GM21786 (cell line): ENCODE results near the gene C1orf174.

ENCODE experiments used
- ATAC-seq: cut with Tn5 transposase; IDR thresholded peaks from one replicate; pipeline ENCODE4 v1.9.1; 2021; ENCODE audit not compliant: unreplicated experiment

C1orf174 gene

DNA sequence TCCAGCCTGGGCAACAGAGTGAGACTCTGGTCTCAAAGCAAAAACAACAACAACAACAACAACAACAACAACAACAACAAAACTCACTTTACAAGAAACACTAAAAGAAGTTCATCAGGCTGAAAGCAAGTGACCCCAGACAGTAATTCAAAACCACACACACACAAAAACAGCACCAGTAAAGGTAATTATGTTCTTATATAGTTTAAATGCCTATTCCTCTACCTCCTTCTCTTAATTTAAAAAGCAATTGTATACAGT lies 1.7 kb downstream of the C1orf174 start:
- no peak for ATAC-seq

DNA sequence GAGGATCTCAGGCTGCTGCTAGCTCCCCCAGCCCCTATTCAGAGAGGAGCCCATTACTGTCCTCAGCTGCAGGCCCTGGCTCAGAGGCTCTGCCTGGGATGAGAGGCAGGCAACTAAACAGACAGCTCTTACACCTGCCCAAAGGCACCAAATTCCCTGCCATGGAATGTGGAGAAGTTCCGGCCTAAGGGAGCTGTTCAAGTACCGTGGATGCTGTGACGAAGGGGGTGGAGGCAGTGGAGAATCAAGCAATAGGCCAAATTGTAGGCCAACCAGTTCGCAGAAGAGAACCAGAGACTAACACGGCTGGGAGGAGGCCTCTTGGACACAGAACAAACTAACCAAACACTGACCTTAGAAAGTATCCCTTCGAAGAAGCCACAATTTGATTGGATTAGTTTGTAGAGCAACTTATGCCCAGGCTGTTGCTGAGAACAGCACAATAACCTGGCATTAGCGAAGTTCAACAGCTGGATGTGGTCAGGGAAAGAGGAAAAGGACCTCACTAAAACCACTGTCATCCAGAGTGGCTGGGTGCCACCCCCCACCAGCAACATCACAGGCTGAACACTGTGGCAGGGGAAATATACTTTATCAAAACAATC lies 3.6 kb downstream of the C1orf174 start:
- no peak for ATAC-seq

DNA sequence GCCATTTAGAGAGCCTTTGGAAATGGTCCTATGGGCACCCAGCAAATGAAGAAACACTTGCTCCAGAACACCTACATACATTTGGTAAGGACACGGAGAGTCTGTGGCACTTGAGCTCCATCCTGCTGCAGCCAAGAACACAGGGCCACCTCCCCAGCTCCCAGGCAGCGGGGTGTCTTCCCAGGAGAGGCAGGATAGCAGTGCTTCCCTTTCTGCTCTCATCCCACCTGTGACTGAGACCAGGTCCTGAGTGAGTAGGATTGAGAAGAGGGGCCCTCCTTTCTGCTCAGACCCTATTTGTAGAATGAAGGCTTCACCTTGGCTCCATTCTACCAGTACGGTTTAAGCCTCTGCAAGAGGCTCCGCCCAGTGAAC lies 4.1 kb downstream of the C1orf174 start:
- no peak for ATAC-seq

DNA sequence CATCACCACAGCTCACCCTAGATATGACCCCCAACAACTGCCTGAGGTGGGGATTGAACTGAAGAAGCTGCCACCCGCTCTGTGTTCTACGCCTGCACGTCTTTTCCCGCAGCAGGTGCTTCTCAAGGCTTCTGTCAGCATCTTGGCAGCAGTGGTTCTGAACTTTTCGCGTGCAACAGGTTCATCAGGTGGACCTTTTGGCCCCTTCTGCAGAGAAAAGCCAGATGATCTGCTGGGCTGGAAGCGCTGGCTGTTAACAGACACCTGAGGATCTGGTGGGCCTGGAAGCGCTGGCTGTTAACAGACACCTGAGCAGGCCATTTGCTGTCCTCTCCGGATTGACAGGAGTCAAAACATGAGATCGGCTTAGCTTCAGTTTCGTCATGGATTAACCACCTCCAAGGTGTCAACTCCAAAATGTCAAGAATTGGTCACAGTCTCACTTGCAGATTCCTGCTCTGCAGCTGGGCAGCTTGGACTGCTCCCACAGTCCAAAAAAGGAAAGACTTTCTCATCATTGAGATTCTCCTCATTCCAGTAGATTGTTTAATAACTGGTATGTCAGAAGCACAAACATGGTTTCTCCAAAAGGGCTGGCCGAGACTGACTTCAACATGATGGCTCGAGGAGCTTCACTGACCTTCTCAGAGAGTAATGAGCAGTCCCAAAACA lies 4.7 kb downstream of the C1orf174 start:
- no peak for ATAC-seq

DNA sequence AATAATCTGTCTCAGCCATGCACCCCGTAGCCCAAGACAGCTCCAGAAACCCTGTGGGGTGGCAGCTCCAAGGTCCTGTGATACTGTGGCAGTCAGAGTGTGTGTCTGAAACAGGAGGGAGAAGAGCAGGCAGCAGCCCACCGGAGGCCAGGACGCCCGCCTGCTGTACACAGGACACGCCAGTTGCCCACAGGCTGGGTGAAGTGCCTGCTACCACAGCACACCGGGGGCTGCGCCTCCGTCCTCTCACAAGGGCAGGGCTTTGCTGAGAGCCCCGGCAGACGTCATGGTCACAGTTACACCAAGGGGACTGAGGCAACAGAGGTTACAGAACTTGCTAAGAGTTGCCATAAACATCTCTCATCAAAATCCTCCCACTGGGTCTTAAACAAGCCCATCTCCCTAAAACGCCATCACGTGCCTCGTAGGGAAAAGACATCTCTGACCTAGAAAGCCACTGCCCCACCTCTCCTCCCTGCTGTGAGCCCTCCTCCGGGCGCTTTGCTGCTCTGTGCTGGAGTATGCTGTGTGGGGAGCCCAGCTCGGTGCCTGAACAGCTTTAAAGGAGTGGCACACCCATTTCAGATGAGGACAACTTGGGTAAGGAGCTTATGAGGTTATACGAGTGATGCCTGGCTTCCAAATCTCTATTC lies 5.3 kb downstream of the C1orf174 start:
- no peak for ATAC-seq

DNA sequence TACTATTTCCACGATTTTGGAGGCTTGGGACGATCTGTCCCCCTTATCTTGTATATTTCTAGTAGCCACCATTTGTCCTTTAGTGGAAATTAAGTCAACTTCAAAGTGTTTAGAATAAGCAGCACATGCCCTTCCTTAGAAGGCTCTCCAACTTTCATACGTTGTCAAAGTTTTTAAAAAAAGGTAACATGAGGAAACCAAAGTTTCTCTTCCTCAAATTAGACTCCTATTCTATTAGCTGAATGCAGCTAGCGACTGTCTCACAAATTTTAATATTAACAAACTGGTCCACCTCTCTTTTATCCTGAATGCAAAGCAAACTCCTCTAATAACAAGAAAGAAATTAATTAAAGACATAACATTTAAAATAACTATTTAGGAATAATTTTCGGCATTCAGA lies 6.9 kb downstream of the C1orf174 start:
- ATAC-seq = no peak

DNA sequence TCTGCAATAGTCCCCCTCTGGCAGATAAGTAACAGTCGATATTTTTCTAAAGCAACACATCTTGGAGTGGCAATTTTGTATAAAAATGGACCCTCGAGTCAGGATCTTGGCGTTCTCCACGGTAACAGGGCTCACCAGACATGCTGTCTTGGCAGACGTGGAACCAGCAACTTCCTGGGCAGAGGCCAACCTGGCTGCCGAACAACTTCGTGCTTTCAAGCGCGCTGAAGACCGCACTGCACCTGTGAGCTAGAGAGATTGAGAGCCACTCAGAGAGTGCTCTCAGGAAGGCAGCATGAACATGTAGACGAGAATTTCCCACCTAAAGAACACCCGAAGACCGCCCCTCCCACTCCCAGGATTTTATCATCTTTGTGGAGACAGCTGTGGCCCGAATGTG lies 7.3 kb downstream of the C1orf174 start:
- ATAC-seq = no peak

DNA sequence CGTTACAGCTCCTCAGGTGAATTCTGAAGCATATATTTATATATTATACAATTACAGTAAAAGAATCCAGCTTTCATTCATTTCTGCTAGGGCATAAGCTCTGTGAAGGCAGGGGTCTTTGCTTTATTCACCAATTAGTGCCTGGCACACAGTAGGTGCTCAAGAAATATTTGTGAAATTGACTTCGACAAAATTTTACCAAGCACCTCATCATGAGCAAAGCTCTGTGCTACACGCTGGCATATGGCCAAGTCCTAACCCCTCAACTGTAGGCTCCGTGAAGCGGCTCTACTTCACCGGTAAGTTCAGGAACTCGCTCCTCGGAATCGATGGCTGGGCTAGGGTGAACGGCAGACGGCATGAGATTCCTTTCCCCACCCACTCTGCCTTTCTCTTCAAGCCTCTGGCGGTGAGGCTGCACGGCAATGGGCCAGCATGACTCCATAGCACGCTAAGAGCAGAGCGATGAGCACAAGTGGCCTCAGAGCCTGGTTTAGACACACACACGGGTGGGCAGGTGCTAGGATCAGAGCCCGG lies 8.7 kb downstream of the C1orf174 start:
- no peak for ATAC-seq

DNA sequence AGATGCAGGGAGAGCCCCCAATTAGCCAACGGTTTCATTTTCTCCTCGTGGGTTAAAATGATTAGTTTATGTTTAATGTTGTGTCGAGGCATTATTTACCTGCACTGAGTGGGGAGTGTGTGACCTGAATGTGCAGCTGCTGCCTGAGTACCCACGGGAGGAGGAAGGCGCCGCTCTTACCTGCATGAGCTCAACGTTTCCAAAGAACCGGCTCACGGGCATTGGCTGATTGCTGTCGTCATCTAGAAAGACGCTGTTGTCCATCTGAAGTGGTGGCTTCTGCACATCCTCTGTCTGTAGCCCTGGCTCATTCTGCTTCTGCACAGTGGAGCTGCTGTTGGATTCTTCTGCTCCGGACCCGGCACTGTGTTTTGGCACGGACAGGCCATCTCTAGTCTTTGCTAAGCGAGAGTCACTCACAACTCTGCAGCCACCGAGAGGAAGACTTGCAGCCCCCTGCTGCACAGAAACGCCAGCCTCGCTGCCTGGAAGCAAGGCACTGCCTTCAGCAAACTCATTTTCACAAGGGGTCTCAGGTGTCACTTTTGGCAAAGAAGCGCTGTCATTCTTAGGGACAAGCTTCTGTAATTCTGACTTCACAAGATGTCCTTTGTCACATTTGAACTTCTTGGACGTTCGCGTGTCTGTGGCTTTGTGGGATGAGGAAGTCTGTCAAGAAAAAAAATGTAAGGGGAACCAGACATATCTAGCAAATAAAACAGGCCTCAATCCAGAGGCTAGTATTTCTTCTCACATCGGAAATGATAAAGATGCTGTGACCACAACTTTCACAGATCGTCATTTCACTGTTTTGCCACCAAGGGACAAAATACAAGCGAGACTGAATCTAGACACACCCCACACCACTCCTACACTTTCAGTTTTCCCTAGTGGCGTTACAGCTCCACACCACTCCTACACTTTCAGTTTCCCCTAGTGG lies 9.4 kb downstream of the C1orf174 start:
- no peak for ATAC-seq

DNA sequence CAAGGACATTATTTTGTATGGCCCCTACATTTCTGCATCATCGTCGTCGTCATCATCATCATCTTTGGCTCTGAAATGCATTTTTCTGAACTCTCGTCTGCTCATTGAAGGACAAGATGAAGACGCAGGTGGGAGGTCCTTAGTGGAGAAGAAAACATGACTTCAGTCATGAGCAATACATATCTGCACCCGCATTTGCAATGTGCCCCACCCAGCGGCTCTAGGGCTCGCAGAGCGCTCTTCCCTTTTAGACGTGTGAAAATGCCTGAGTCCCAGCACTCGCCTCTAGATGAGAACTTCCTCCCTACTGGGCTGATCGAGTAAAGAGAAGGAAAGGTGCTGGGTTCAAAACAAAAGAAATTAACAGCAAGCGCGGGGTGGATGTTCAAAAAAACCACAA lies 10.1 kb downstream of the C1orf174 start:
- no peak for ATAC-seq

DNA sequence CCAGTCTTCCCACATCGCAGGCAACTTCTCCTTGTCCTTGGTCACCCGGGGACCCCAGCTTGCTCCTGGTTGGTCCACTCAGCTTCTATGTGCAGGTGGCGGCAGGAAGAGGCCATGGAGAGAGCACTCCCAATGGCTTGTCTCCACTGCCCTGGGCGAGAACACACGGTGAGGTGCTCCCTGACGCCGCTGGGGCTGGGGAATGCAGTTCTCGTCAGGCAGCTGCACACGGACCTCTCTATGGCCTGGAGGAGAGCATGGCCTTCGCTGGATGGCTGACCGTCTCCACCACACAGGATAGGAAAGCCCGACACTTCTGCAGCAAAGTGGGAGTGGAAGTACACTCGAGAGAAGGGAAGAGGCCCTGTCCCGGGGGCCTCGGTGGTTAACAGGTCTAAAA lies 11.8 kb downstream of the C1orf174 start:
- no peak for ATAC-seq

DNA sequence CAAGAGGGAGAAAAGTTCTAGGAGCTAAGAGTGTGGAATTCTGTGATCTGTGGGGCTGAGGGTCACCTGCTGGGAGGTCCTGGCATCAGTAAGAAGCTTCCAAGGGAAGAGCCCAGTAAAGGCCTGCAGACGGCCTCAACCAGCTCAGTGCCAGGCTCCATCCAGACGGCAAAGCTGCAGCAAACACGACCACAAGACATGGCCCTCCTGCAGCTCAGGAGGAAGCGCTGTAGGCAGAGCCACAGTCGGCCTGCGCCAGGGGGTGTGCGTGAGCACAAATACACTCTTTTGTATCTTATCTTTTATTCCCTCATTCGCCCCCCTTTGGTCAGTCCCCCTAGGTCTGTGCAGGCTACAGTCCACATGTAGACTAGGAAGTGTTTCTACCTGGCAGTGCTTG lies 13.4 kb downstream of the C1orf174 start:
- ATAC-seq = no peak

DNA sequence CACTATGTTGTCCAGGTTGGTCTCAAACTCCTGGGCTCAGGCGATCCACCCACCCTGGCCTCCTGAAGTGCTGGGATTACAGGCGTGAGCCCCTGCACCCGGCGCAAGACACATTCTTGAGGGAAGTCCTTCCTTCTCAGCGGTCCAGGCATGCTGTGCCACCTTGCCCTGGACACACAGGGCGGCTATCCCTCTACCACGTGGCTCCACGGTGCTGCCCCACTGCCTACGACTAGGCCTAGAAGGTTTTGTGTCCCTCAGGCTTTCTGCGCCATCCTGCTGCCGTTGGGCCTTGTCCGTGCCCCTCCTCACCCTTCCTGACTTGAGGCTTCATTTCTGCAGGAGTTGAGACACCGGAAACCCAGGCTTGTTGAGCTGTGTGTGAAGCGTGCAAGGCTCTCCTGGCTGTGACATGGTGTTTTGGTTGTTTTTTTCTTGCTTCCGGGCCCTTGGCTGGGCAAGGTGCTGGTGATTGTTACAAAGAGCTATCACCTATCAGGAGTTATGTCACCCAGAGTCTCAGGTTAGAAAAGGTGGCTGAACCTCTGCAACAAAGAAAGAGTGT lies 13.9 kb downstream of the C1orf174 start:
- no peak for ATAC-seq

DNA sequence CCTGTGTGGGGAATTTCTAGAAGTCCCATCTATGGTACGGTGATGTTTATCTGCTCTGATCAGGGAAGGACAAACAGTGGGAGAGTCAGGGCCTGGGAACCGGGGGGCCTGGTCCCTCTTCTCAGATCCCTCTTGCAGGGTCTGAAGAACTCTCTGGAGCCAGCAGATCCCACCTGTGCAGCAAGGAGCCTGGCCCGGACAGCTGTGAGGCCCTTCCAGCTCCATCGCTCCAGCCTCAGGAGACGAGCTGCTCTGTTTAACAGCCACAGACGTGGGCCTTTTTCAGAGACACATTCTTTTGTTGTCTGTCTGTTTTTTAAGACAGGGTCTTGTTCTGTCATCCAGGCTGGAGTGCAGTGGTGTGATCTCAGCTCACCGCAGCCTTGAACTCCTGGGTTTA lies 14.5 kb downstream of the C1orf174 start:
- ATAC-seq = no peak

DNA sequence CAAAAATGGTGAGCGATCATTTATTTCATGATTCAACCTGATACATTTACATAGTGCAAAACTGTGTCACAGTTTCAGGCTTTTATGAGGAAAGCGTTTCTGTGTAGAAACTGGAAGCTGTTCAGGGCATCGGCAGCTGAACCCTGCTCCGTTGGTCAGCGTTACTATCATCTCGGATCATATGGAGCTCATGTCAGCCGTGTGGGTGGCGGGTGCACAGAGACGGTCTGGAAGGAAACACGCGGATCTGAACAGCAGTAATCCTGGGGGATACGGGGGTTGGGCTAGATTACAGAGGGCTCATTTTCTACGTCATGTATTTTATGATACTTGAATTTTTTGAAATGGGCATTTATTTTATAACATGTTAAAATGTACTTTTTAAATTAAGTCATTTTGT lies 15.1 kb downstream of the C1orf174 start:
- ATAC-seq = no peak

DNA sequence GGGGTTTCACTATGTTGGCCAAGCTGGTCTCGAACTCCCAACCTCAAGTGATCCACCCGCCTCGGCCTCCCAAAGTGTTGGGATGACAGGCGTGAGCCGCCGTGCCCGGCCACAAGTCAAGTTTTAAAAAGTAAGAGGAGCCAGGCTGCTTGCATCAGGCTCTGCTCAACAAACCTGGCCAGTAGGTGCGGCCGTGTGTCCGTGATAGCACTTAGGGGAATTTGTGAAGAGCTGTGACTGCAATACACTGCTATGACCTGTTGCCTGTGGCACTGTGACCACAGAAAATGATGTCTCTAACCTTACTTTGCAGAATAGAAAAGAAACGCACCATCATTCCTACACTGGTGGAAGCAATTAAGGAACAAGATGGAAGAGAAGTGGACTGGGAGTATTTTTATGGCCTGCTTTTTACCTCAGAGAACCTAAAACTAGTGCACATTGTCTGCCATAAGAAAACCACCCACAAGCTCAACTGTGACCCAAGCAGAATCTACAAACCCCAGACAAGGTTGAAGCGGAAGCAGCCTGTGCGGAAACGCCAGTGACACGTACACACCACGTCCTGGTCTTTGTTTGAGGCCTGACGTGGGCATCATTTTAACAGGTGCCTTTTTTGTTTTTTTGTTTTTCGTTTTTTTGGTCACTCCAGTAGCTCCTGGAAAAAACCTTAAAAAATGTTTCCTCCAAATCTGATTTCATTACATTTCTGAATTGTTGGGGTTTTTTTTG lies 16.7 kb downstream of the C1orf174 start:
- ATAC-seq = no peak

DNA sequence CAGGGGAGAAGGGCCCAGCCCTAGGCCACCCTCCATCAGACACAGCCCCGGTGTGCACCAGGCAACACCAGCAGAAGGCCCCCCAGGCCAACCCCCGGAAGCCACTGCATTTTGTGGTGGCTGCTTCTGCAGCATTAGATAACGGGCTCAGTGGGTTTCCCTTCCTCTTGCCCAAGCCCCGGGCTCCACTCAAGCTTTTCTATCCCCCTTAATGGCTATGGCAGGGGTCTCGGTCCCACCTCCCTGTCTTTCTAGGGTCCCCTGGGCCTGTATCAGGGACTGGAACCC lies 18.9 kb downstream of the C1orf174 start:
- ATAC-seq = no peak

DNA sequence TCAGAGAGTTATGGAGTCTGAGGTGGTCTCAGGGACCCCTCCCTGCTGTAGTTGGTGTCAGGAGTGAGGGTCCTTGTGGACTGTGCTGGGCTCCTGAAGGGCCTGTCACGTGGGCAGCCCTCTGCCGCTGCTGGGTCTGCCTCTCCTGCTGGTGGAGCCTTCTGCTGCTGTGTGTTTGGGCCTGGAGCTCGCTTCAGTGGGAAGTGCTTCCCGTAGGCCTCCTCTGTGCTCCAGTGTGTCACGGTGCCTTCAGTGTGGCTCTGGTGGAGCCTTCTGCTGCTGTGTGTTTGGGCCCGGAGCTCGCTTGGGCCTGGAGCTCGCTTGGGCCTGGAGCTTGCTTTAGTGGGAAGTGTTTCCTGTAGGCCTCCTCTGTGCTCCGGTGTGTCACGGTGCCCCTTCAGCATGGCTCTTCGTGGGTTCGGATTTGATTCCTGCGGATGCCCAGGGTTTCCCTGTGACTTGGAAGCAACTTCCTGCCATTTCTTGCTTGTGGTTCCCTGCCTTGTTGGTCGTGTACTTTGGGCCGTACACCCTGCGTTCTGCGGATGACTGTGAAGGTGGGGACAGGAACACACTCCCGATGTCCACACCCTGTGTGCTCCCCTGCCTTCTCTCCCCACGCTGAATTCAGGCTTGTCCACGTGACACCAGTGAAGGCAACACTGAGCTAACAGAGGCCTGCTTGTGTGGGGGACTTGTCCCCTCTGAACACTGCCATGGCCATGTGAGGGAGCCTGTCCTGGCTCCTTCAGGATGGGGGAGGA lies 19.5 kb downstream of the C1orf174 start:
- no peak for ATAC-seq

DNA sequence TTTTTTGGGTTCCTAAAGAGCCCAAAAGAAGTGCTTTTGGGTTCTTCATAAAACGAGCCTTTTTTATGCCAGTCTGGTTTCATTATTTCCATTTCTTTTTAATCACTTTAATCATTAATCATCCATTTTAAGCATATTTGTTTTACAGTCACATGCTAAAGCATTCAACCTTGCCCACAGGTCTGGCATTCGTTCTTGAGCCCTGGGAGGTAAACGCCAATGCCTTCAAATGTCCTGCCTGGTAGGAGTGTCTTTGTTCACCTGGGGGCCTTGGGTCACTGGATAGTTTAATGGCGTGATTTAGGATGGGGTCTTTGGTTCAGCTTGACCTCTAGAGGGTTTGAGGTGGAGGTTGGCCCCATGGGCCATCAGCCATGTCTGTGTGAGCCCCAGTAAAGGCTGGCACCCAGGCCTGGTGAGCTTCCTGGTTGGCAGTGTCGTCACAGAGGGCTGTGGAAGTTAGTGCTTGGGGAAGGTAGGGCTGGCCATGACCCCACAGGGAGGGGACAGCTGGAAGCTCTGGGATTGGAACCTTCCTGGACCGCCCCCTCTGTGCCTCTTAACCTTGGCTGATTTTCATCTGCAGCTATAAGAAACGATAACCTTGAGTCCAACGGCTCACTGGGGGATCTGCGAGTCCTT lies 20.2 kb downstream of the C1orf174 start:
- ATAC-seq = no peak

DNA sequence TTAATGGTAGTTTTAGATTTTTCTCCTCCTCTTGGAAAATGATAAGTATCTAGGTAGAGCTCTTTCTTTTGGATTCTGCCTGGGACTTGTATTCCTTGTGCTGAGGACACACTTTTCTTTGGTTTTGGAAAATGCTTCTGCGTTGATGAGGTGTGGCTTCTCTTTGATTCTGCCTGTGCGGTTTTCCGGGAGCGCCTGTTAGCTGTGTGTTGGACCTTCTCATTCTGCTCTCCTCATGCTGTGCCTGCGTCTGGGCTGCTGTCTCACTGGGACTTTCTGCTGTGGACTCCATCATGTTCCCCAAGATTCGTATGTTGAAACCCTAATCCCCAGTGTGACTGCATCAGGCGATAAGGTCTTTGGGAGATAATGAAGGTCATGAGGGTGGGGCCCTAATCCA lies 21.0 kb downstream of the C1orf174 start:
- ATAC-seq = no peak
